Posterior vena cava (tissue), 2 donors: ENCODE measurements around the gene KCNT2. TPM values are rescaled to one million over a fixed set of nuclear protein-coding genes. Genes with fewer than 3 reads are reported as not detected.

ENCODE experiments used
- DNase-seq: peaks from one replicate; pipeline ENCODE4 v3.0.0-alpha.2; 2020; ENCODE audit warnings: low spot score
- intact Hi-C, 2 donors: fragments of 100-400 bp; cut with DNase I; formaldehyde crosslinking; loops; one replicate each; pipeline versions ENCODE4 v1.14.1 to v1.14.2; 2022 to 2023
- total RNA-seq, 2 donors: library from RNA; stranded (reverse); fragmentation: NEBNext Ultra II Directional; extraction: Animal tissue kit (Norgen Biotek cat#: 25700); gene quantifications; one replicate each; pipeline ENCODE4 v1.2.1, GENCODE V29; 2021
- donor health status: DM: yes; HTN: yes; CAD: no.
- donor health status: DM: yes; HTN: yes; CAD: no.

KCNT2 gene
- total RNA-seq, 2 donors from 2014 or later = 7.5 to 13.3 TPM

- intact Hi-C loops = no loop called here
- no peak for DNase-seq
These were observed 9.1 kb downstream of the KCNT2 start for GRCh38 chr1:196598942-196599748.

DNA sequence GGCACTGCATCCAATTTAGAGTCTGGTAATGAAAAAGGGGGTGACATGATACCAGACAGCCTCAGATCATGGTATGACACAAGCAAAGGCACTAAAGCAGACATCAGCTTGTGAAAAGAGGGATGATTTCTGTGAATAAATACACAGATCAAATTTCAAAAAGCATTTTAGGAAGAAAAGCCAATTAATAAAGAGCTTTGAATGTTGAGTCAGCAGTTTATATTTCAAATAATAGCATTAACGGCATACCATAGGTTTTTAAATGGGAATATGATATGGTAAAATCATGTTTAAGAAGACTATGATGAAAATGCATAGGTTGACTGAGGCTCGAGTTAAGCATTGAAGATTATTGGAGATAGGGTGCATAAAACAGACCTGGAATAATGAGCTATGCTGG lies 13.5 kb downstream of the KCNT2 start:
- DNase-seq = no peak
- intact Hi-C loops = no loop called here

- intact Hi-C loops = no loop called here
- DNase-seq = no peak
These were observed 14.3 kb downstream of the KCNT2 start for GRCh38 chr1:196593955-196594354.

DNA sequence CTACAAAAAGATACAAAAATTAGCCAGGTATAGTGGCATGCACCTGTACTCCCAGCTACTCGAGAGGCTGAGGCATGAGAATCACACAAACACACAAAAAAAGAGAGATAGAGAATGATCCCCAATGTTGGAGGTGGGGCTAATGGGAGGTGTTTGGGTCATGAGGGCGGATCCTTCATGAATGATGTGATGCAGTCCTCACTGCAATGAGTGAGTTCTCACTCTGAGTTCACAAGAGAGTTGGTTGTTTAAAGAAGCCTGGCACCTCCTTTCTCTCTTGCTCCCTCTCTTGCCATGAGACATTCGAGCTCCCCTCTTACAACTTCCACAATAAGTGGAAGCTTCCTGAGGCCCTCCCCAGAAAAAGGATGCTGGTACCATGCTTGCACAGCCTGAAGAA lies 17.3 kb downstream of the KCNT2 start:
- intact Hi-C loops = no loop called here
- no peak for DNase-seq

DNA sequence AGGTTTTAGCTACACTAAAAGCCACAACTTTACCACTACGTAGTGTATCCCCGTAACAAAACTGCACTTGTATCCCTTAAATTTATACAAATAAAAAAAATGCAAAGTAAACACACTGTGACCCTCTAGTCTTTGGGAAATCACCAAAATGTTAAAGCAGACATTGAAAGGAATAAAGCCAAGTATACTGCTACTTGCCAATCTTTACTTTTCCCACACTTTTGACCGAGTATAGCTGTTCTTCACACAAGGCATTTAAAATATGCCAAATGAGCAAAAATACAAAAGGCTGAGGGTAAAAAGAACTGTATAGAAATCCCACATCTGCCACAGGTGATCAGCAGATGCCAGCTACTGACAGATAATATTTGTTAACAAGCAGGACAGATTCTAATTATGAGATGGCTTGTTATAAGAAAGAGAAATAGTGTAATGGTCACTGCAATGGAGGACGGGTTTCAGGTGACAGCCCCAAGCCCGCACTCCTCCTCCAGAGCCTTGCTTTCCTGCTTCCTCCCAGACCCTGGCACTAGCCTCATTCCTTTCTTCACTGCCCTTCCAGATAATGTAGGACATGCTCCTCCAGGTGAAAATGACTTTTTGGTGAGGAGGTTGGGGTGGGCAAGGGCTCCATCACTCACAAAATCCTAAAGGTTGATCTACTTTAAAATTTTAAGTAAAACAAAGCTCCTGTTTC lies 18.1 kb downstream of the KCNT2 start:
- intact Hi-C loops = no loop called here
- no peak for DNase-seq

- intact Hi-C loops = no loop called here
- DNase-seq = no peak
These were observed 23.5 kb downstream of the KCNT2 start for GRCh38 chr1:196584696-196585095.

- intact Hi-C loops = no loop called here
- no peak for DNase-seq
These were observed 30.9 kb downstream of the KCNT2 start for GRCh38 chr1:196577386-196577785.

DNA sequence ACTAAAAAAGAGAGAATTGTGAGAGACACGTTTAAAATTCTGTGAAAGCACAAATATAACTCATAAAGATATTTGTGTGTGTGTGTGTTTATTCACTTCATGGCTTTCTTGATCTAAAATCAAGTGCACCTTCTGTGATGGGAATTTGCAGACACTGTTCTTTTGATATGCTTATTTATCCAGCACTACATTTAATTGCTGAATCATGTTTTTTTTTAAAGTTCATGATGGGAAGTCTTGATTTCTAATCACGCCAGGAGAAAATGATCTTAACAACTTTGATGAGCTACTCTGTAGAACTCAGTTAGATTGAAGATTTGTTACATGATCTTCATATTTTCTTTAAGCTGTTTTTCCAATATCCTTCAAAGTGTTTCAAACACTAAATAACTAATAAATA lies 35.0 kb downstream of the KCNT2 start:
- DNase-seq = no peak
- intact Hi-C loops = no loop called here

GRCh38 chr1:196567238-196567637 lies 41.0 kb downstream of the KCNT2 start:
- intact Hi-C loops = no loop called here
- DNase-seq = no peak

- DNase-seq = no peak
- intact Hi-C loops = no loop called here
These were observed 44.5 kb downstream of the KCNT2 start for GRCh38 chr1:196563768-196564167.

GRCh38 chr1:196559314-196559713 lies 48.9 kb downstream of the KCNT2 start:
- no peak for DNase-seq
- intact Hi-C loops = no loop called here

DNA sequence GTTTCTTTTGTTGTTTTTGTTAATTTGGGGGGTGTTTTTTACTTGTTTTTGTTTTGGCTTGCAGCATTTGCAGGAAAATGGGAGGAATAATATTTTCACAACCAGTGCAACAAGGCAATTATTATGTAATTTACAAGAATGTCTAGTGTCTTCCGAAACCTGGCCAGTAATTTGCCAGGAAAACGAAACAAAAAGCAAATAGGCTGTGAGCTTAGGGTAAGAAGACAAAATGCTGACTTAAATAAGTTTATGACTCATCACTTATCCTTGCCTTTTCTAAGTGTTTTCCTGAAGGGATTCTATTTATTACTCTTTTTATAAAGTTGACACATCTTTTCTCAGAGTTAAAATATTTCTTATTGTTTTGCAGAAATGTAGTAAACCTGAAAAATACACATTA lies 49.8 kb downstream of the KCNT2 start:
- no peak for DNase-seq
- intact Hi-C loops = no loop called here

DNA sequence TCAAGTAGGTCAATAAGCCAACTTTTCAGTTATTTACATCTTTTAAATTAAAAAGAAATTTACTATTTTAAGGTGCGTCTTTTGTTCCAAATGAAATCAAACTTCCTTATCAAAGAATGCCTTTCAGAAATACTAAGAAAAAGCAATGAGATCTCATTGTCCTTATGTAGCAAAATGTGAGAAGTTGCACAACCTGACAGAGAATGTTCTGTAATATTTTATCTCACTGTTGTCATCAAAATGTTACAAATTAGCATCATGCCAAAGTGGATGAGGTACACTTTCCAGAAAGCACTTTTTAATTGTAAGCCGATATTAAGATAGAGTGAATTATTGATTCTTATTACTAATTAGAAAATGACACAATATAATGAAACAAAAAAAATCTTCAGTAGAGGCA lies 50.4 kb downstream of the KCNT2 start:
- intact Hi-C loops = no loop called here
- no peak for DNase-seq

DNA sequence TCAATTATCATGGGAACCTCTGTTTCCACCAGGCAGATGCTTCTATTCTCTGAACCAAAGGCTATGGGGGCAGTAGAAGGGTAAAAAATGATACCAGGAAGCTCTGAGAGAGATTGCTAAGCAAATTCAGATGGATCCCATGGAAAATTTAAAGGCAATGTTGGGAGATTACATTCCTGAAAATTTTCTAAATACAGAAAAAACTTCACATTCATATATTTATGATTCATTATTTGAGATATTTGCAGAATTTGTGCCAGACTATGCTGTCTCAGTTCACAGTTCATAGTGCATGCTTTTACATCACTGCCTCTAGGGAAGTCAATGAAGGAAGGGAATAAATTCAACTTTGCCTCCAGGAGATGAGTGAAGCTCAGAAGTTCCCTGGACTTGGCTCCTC lies 57.5 kb downstream of the KCNT2 start:
- intact Hi-C loops = no loop called here
- no peak for DNase-seq

DNA sequence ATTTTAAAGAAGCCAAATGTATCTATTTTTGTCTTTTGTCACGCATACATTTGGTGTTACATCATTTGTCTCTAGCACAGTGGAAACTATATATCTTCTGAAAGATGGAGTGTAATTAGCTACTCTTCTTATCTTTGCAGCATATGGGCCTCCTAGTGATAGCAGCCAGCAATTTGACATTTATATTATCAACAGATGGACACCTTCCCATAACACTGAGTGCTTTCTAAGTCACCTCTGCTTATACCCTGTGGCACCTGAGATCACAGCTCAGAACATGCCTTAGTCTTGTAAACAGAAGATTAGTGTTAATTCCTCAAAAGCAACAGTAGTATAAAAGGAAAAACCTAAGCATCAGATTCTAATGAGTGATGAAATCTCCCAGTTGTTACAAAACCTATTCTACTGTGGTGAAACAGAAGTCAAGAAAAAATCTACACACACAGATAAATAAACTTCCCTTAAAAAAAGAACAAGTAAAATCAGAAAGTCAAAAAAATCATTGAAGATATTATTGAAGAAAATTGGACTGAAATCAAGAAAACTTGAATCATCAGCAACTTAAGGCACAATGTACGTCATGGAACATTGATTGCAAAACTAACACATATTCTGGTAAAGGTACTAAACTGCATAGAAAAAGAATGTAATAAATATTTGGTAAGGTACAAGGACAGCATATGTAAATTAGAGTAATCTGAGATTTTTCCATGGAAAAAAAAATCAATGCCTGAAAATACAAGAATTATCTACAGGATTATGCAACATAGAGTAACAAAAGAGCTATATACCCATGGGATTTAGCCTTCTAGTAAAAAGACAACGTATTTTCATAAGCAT lies 61.7 kb downstream of the KCNT2 start:
- DNase-seq = no peak
- intact Hi-C loops = no loop called here

GRCh38 chr1:196545222-196545621 lies 63.0 kb downstream of the KCNT2 start:
- intact Hi-C loops = no loop called here
- DNase-seq = no peak

DNA sequence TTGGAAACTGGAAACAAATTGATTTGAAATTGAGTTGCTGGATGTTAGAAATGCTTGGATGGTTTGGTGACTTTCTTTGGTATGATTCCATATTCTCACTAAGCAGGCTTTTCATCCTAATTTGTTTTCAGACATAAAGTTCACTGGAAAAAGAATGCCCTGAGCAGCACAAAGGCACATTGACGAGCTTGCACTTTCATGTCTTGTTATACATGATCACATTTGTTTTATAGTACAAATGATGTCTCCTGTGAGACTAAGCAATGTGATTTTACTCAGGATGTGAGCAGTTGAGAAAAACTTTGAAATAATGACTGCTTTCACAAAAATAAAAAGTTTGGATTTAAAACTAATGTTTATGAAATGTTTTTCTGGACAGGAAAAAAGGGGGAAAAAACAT lies 63.6 kb downstream of the KCNT2 start:
- intact Hi-C loops = no loop called here
- DNase-seq = no peak

- intact Hi-C loops = no loop called here
- DNase-seq = no peak
These were observed 64.4 kb downstream of the KCNT2 start for GRCh38 chr1:196543833-196544232.

GRCh38 chr1:196538473-196538872 lies 69.8 kb downstream of the KCNT2 start:
- no peak for DNase-seq
- intact Hi-C loops = no loop called here

GRCh38 chr1:196535727-196536126 lies 72.5 kb downstream of the KCNT2 start:
- no peak for DNase-seq
- intact Hi-C loops = no loop called here
